WTC11 (cell line): ENCODE data around the gene MTMR10. TPM values are rescaled to one million over a fixed set of nuclear protein-coding genes. Genes with fewer than 3 reads are reported as not detected.

Source experiments
- ATAC-seq: fragments of 200-7000 bp; cut with Tn5 transposase; 2 replicates; pipeline ENCODE4 v1.10.0; 2021; ENCODE audit warnings: mild to moderate bottlenecking, moderate library complexity
- CTCF ChIA-PET: fragments of 300-600 bp; sonication (Branson Sonifier 250); formaldehyde crosslinking; loops from one replicate; lab custom pipeline; 2021; ENCODE audit warnings: antibody characterized with exemption; lab: Charles Lee
- POLR2A ChIA-PET: fragments of 350-600 bp; sonication (Branson Sonifier 250); formaldehyde crosslinking; loops from one replicate; lab custom pipeline; 2021; ENCODE audit warnings: antibody characterized with exemption; lab: Charles Lee
- DNase-seq: peaks from one replicate; pipeline ENCODE4 v3.0.0; 2021; ENCODE audit warnings: low spot score
- H3K27ac Mint-ChIP-seq: 2 replicates; pipeline ENCODE4 v1.8.0; 2021; ENCODE audit warnings: mixed read lengths
- H3K27me3 Mint-ChIP-seq: 2 replicates; pipeline ENCODE4 v1.8.0; 2021; ENCODE audit warnings: low read depth, mild to moderate bottlenecking, moderate library complexity, mixed read lengths
- H3K36me3 Mint-ChIP-seq: 2 replicates; pipeline ENCODE4 v1.8.0; 2021; ENCODE audit warnings: mixed read lengths
- H3K4me1 Mint-ChIP-seq: 2 replicates; pipeline ENCODE4 v1.8.0; 2022; ENCODE audit warnings: mixed read lengths
- H3K4me3 Mint-ChIP-seq: 2 replicates; pipeline ENCODE4 v1.8.0; 2021; ENCODE audit warnings: mild to moderate bottlenecking, moderate library complexity, mixed read lengths
- H3K9me3 Mint-ChIP-seq: 2 replicates; pipeline ENCODE4 v1.8.0; 2021; ENCODE audit warnings: mixed read lengths
- AFF4 ChIP-seq: sonication (generic); formaldehyde crosslinking; IDR thresholded peaks from 2 replicates; pipeline ENCODE4 v1.8.1; 2023; ENCODE audit warnings: mild to moderate bottlenecking, missing genetic modification reagents, borderline replicate concordance
- ARID4B ChIP-seq: sonication (generic); formaldehyde crosslinking; IDR thresholded peaks from 2 replicates; pipeline ENCODE4 v1.8.0; 2023; ENCODE audit warnings: missing genetic modification reagents, mild to moderate bottlenecking, borderline replicate concordance
- ATF1 ChIP-seq: sonication (generic); formaldehyde crosslinking; IDR thresholded peaks from 2 replicates; pipeline ENCODE4 v1.8.1; 2023; ENCODE audit warnings: mild to moderate bottlenecking, moderate library complexity, missing genetic modification reagents
- CREB1 ChIP-seq: sonication (generic); formaldehyde crosslinking; IDR thresholded peaks from 2 replicates; pipeline ENCODE4 v1.8.0; 2023; ENCODE audit warnings: mild to moderate bottlenecking, missing genetic modification reagents
- E2F5 ChIP-seq: sonication (generic); formaldehyde crosslinking; IDR thresholded peaks from 2 replicates; pipeline ENCODE4 v1.8.1; 2022; ENCODE audit warnings: mild to moderate bottlenecking, moderate library complexity, missing genetic modification reagents
- ELF4 ChIP-seq: sonication (generic); formaldehyde crosslinking; IDR thresholded peaks from 2 replicates; pipeline ENCODE4 v1.8.1; 2022; ENCODE audit warnings: low read depth, mild to moderate bottlenecking, moderate library complexity, missing genetic modification reagents
- FOXP1 ChIP-seq: sonication (generic); formaldehyde crosslinking; IDR thresholded peaks from 2 replicates; pipeline ENCODE4 v1.8.0; 2022; ENCODE audit warnings: missing genetic modification reagents, mild to moderate bottlenecking, moderate library complexity, borderline replicate concordance
- IRF2 ChIP-seq: sonication (generic); formaldehyde crosslinking; IDR thresholded peaks from 2 replicates; pipeline ENCODE4 v1.8.0; 2022; ENCODE audit warnings: low read depth, missing genetic modification reagents, borderline replicate concordance
- NFYB ChIP-seq: sonication (generic); formaldehyde crosslinking; conservative IDR thresholded peaks from 2 replicates; pipeline ENCODE4 v1.8.0; 2022; ENCODE audit warnings: low read depth, missing genetic modification reagents
- NR1H2 ChIP-seq: sonication (generic); formaldehyde crosslinking; IDR thresholded peaks from 2 replicates; pipeline ENCODE4 v1.9.0; 2021; ENCODE audit warnings: mild to moderate bottlenecking, moderate library complexity, missing genetic modification reagents
- NR2C2 ChIP-seq: sonication (generic); formaldehyde crosslinking; IDR thresholded peaks from 2 replicates; pipeline ENCODE4 v1.8.0; 2022; ENCODE audit warnings: mild to moderate bottlenecking, missing genetic modification reagents
- NR3C1 ChIP-seq: sonication (generic); formaldehyde crosslinking; conservative IDR thresholded peaks from 2 replicates; pipeline ENCODE4 v1.8.1; 2023; ENCODE audit warnings: low read depth, mild to moderate bottlenecking, missing genetic modification reagents
- RELA ChIP-seq: sonication (generic); formaldehyde crosslinking; IDR thresholded peaks from 2 replicates; pipeline ENCODE4 v1.8.1; 2022; ENCODE audit warnings: missing genetic modification reagents, mild to moderate bottlenecking, borderline replicate concordance
- SMAD3 ChIP-seq: sonication (generic); formaldehyde crosslinking; IDR thresholded peaks from 2 replicates; pipeline ENCODE4 v1.8.0; 2022; ENCODE audit warnings: missing genetic modification reagents, mild to moderate bottlenecking, borderline replicate concordance
- SMAD4 ChIP-seq: sonication (generic); formaldehyde crosslinking; IDR thresholded peaks from 2 replicates; pipeline ENCODE4 v1.8.0; 2022; ENCODE audit warnings: mild to moderate bottlenecking, missing genetic modification reagents
- SOX15 ChIP-seq: fragments of 250-450 bp; sonication (Bioruptor Pico); IDR thresholded peaks from 2 replicates; pipeline ENCODE4 v1.9.0; 2021; ENCODE audit warnings: mild to moderate bottlenecking
- TEAD4 ChIP-seq: sonication (generic); formaldehyde crosslinking; IDR thresholded peaks from 2 replicates; pipeline ENCODE4 v1.8.0; 2022; ENCODE audit warnings: mild to moderate bottlenecking, missing genetic modification reagents
- TP53 ChIP-seq: sonication (generic); formaldehyde crosslinking; IDR thresholded peaks from 2 replicates; pipeline ENCODE4 v1.8.1; 2023; ENCODE audit warnings: mild to moderate bottlenecking, missing genetic modification reagents
- ZBTB43 ChIP-seq: sonication (generic); formaldehyde crosslinking; IDR thresholded peaks from 2 replicates; pipeline ENCODE4 v1.8.1; 2023; ENCODE audit warnings: mild to moderate bottlenecking, missing genetic modification reagents
- ZNF425 ChIP-seq: fragments of 250-450 bp; sonication (Bioruptor Pico); conservative IDR thresholded peaks from 2 replicates; pipeline ENCODE4 v1.9.0; 2021; ENCODE audit warnings: mild to moderate bottlenecking
- total RNA-seq: library from RNA; stranded (reverse); gene quantifications from 3 replicates; pipeline ENCODE4 v1.2.3, GENCODE V29; 2021

Gene MTMR10
- total RNA-seq, 1 experiment from 2014 or later, result 15.9 TPM

GRCh38 chr15:30990036-30990435 is 1.4 kb downstream of the MTMR10 start:
- Mint-ChIP-seq H3K27me3 (no peaks in the 10 kb centered on the region), H3K27ac (no peak overlapping the region), H3K4me1 (peaks cover 25% of the 10 kb centered on the region), H3K36me3 (peaks cover 2% of the 10 kb centered on the region; the same call in 1 of the 2 replicates), H3K4me3 (peak overlapping the region; percentile 92), H3K9me3 (peaks cover 2% of the 10 kb centered on the region; the same call in 1 of the 2 replicates)
- ATAC-seq, result no peak
- no peak for DNase-seq
- ChIA-PET POLR2A (no interaction called here), CTCF (interaction anchor here (0.7 to 1.7 kb wide), 3 partner anchors 48 to 445 kb away, joined by 3 to 5 read pairs (median 3); no protein-coding TSS in a partner anchor)
- TF ChIP-seq FOXP1 (no peak), TEAD4 (CRISPR knock-in tag) (no peak), E2F5 (no peak), NR3C1 (CRISPR knock-in tag) (no peak), CREB1 (CRISPR knock-in tag) (no peak), TP53 (no peak), ELF4 (CRISPR knock-in tag) (no peak), ATF1 (CRISPR knock-in tag) (no peak), ZBTB43 (CRISPR knock-in tag) (no peak), NFYB (no peak), SMAD3 (CRISPR knock-in tag) (no peak), ARID4B (CRISPR knock-in tag) (no peak)

GRCh38 chr15:30985081-30985531 is 6.3 kb downstream of the MTMR10 start:
- ATAC-seq (no peak), DNase-seq (no peak)
- POLR2A ChIA-PET, result no interaction called here
- Mint-ChIP-seq H3K27ac (peak overlapping the region; percentile 13; the same call in 1 of the 2 replicates), H3K4me3 (no peak overlapping the region), H3K36me3 (peaks cover 2% of the 10 kb centered on the region; the same call in 1 of the 2 replicates), H3K4me1 (peaks cover 25% of the 10 kb centered on the region), H3K27me3 (no peaks in the 10 kb centered on the region), H3K9me3 (no peaks in the 10 kb centered on the region)
- CTCF ChIA-PET, result interaction anchor here (3.9 kb wide), 1 partner anchor 144 kb away, joined by 17 read pairs; no protein-coding TSS in a partner anchor
- TF ChIP-seq ZNF425 (no peak), SOX15 (CRISPR knock-in tag) (no peak), NR2C2 (no peak), AFF4 (CRISPR knock-in tag) (no peak), RELA (CRISPR knock-in tag) (no peak), IRF2 (no peak), NR1H2 (CRISPR knock-in tag) (no peak), ATF1 (CRISPR knock-in tag) (no peak), ZBTB43 (CRISPR knock-in tag) (no peak), SMAD4 (CRISPR knock-in tag) (no peak)
